Progenitor cell of endocrine pancreas (in vitro differentiated cells): ENCODE measurements around the gene CHMP1A. TPM values are rescaled to one million over a fixed set of nuclear protein-coding genes. Genes with fewer than 3 reads are reported as not detected.
"Not testable (repeated sequence)": the region's sequence is repeated elsewhere in the genome, so short reads cannot be mapped to it uniquely, and the experiment has no call there.

Source experiments
- DNase-seq: peaks from one replicate; pipeline ENCODE4 v3.0.0; 2021; ENCODE audit warnings: low spot score; ENCODE audit not compliant: unreplicated experiment
- H3K27ac Mint-ChIP-seq: 2 replicates; pipeline ENCODE4 v1.8.0; 2021; ENCODE audit warnings: mild to moderate bottlenecking, moderate library complexity, mixed read lengths
- H3K27me3 Mint-ChIP-seq: 2 replicates; pipeline ENCODE4 v1.8.0; 2021; ENCODE audit warnings: mixed read lengths
- H3K36me3 Mint-ChIP-seq: 2 replicates; pipeline ENCODE4 v1.8.0; 2022; ENCODE audit warnings: mixed read lengths; ENCODE audit not compliant: insufficient read depth
- H3K4me1 Mint-ChIP-seq: 2 replicates; pipeline ENCODE4 v1.8.0; 2021; ENCODE audit warnings: low read depth, mixed read lengths
- H3K4me3 Mint-ChIP-seq: 2 replicates; pipeline ENCODE4 v1.8.0; 2021; ENCODE audit warnings: low read depth, mild to moderate bottlenecking, moderate library complexity, mixed read lengths
- H3K9me3 Mint-ChIP-seq: 2 replicates; pipeline ENCODE4 v1.8.0; 2021; ENCODE audit warnings: low read depth, mixed read lengths
- total RNA-seq: library from RNA; stranded (reverse); gene quantifications from 2 replicates; pipeline ENCODE4 v1.2.1, GENCODE V29; 2021
- TF ChIP-seq, protein P1 (sequence below): fragments of 200-600 bp; sonication (generic); IDR thresholded peaks from one replicate; pipeline ENCODE4 v1.5.0; 2021; ENCODE audit warnings: antibody characterized with exemption, mild to moderate bottlenecking; ENCODE audit not compliant: unreplicated experiment

Gene CHMP1A
- total RNA-seq, 1 donor from 2014 or later = 105 TPM

DNA sequence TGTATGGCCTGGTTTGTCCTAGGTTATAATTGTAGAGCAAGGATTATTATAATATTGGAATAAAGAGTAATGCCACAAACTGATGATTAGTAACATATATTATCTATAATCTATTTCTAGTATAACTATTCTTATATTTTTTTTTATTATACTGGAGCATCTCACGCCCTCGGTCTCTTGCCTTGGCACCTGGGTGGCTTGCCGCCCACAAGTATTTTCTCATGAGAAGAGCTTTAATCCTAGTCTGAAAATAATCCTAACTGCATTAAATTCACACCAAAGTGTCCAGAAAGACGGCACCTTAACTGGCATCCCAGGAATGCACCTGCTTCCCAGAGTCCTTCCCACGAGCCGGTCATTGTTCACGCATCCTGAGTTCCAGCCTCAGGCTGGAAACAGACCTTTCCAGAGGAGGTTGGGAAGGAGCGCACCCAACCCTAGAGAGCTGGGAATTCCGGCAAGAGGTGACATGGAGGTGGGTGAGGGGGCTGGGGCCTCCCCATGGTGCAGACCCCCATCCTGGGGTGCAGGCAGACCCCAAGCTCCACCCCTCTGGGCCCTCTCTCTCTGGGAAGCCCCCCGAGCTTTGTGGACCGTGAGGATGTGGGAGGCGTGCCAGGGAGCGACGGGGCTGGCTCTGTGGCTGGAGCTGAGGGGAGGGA, 15.9 kb downstream of the CHMP1A start:
- no peak for DNase-seq

GRCh38 chr16:89639385-89639784, 18.1 kb downstream of the CHMP1A start:
- no peak for DNase-seq
- no peaks in the 10 kb centered on the region for H3K27me3 Mint-ChIP-seq
- TF ChIP-seq, protein P1, sequence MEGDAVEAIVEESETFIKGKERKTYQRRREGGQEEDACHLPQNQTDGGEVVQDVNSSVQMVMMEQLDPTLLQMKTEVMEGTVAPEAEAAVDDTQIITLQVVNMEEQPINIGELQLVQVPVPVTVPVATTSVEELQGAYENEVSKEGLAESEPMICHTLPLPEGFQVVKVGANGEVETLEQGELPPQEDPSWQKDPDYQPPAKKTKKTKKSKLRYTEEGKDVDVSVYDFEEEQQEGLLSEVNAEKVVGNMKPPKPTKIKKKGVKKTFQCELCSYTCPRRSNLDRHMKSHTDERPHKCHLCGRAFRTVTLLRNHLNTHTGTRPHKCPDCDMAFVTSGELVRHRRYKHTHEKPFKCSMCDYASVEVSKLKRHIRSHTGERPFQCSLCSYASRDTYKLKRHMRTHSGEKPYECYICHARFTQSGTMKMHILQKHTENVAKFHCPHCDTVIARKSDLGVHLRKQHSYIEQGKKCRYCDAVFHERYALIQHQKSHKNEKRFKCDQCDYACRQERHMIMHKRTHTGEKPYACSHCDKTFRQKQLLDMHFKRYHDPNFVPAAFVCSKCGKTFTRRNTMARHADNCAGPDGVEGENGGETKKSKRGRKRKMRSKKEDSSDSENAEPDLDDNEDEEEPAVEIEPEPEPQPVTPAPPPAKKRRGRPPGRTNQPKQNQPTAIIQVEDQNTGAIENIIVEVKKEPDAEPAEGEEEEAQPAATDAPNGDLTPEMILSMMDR = no peak
- H3K4me3 Mint-ChIP-seq = no peak overlapping the region
- peaks cover 6% of the 10 kb centered on the region for H3K4me1 Mint-ChIP-seq
- no peaks in the 10 kb centered on the region for H3K9me3 Mint-ChIP-seq
- H3K27ac Mint-ChIP-seq = no peak overlapping the region
- no peaks in the 10 kb centered on the region for H3K36me3 Mint-ChIP-seq

More for the DNA sequence above, 15.9 kb downstream of the CHMP1A start:
- Mint-ChIP-seq H3K27me3 (no peaks in the 10 kb centered on the region), H3K4me1 (peaks cover 6% of the 10 kb centered on the region), H3K36me3 (peaks cover 4% of the 10 kb centered on the region), H3K4me3 (no peak overlapping the region), H3K9me3 (no peaks in the 10 kb centered on the region), H3K27ac (no peak overlapping the region)
- TF ChIP-seq, protein P1 = no peak

DNA sequence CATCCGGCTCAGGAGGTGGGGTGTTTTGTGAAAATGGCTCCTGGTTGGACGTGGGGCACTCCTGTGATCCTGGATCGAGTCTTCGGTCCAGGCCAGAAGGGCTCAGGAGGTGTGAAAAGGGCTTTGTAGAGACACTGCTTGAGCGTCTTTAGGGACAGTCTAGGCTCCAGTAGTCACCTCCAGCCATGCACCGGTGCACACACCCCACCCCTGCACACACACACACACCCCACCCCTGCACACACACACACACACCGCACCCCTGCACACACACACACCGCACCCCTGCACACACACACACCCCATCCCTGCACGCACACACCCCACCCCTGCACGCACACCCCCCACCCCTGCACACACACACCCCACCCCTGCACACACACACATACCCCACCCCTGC, 19.1 kb downstream of the CHMP1A start:
- H3K36me3 Mint-ChIP-seq = no peaks in the 10 kb centered on the region
- no peak overlapping the region for H3K4me3 Mint-ChIP-seq
- TF ChIP-seq, protein P1 = no peak
- H3K27me3 Mint-ChIP-seq = peaks cover 4% of the 10 kb centered on the region
- H3K9me3 Mint-ChIP-seq = no peaks in the 10 kb centered on the region
- H3K4me1 Mint-ChIP-seq = peaks cover 6% of the 10 kb centered on the region
- no peak for DNase-seq
- H3K27ac Mint-ChIP-seq = no peak overlapping the region

GRCh38 chr16:89637379-89637778, 20.1 kb downstream of the CHMP1A start:
- Mint-ChIP-seq H3K9me3 (no peaks in the 10 kb centered on the region), H3K4me1 (peaks cover 6% of the 10 kb centered on the region), H3K4me3 (no peak overlapping the region), H3K36me3 (no peaks in the 10 kb centered on the region), H3K27ac (no peak overlapping the region), H3K27me3 (peaks cover 5% of the 10 kb centered on the region)
- TF ChIP-seq, protein P1 = no peak
- DNase-seq = no peak

DNA sequence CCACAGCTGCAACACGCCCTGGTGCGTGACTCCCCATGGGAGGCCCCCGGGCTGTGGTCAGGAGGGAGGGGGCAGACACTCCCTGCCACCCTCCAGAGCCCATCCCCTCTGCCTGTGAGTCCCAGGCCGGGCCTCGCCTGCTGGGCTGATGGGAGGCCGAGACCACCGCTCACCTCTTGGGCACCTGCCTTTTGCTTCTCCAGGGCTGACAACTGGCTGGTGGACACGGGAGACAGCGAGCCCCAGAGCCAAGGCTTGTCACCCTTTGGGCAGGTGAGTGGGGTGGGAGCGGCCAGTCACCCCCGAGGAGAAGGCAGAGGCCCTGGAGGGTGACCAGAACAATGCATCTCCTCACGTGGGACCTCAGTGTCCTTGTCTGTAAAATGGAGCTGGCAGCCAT, 20.8 kb downstream of the CHMP1A start:
- Mint-ChIP-seq H3K27ac (no peak overlapping the region), H3K4me3 (no peak overlapping the region), H3K36me3 (no peaks in the 10 kb centered on the region), H3K4me1 (peaks cover 6% of the 10 kb centered on the region), H3K27me3 (peaks cover 5% of the 10 kb centered on the region), H3K9me3 (no peaks in the 10 kb centered on the region)
- TF ChIP-seq, protein P1 = no peak
- DNase-seq = no peak

DNA sequence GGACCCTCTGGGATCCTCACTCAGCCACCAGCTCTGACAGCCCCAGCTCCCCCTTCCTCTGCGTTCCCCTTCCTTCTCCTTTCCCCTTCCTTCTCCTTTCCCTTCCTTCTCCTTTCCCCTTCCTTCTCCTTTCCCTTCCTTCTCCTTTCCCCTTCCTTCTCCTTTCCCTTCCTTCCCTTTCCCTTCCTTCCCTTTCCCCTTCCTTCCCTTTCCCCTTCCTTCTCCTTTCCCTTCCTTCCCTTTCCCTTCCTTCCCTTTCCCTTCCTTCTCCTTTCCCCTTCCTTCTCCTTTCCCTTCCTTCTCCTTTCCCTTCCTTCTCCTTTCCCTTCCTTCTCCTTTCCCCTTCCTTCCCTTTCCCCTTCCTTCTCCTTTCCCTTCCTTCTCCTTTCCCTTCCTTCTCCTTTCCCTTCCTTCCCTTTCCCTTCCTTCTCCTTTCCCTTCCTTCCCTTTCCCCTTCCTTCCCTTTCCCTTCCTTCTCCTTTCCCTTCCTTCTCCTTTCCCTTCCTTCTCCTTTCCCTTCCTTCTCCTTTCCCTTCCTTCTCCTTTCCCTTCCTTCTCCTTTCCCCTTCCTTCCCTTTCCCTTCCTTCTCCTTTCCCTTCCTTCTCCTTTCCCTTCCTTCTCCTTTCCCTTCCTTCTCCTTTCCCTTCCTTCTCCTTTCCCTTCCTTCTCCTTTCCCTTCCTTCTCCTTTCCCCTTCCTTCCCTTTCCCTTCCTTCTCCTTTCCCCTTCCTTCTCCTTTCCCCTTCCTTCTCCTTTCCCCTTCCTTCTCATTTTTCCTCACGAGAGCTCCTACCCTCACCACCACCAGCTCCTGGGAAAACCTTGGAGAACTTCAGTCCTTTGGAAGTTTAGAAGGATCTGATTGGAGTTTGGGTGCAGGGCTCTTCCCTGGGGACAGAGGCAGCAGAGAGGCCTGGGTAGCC, 22.8 kb downstream of the CHMP1A start:
- not testable (repeated sequence) for DNase-seq, H3K36me3 Mint-ChIP-seq, H3K27ac Mint-ChIP-seq, H3K4me1 Mint-ChIP-seq, H3K27me3 Mint-ChIP-seq, H3K4me3 Mint-ChIP-seq, H3K9me3 Mint-ChIP-seq
